ENCODE results near the gene POLE. TPM values are rescaled to one million over a fixed set of nuclear protein-coding genes. Genes with fewer than 3 reads are reported as not detected.

Gene POLE
- total RNA-seq, 1 experiment from 2014 or later, result 167 TPM

GRCh38 chr12:132702640-132703039 is 15.5 kb upstream of the POLE start:
- H3K4me1 Mint-ChIP-seq (ENCODE audit: low read depth, unreplicated experiment), result peaks cover 6% of the 10 kb centered on the region
- CTCF ChIA-PET, result no interaction called here
- Histone ChIP-seq H3K4me3 (ENCODE audit: low read depth, low read length) (no peak overlapping the region), H3K4me1 (no peaks in the 10 kb centered on the region), H3K9me3 (no peaks in the 10 kb centered on the region), H3K36me3 (ENCODE audit: control insufficient read depth, insufficient read depth, low read length) (no peaks in the 10 kb centered on the region), H3K27me3 (replicated peaks; ENCODE audit: control insufficient read depth, insufficient read depth, low read length) (no peaks in the 10 kb centered on the region)
- no peak overlapping the region for H3K4me3 Mint-ChIP-seq (ENCODE audit: unreplicated experiment)
- peaks cover 67% of the 10 kb centered on the region for H3K36me3 Mint-ChIP-seq (ENCODE audit: insufficient read depth, unreplicated experiment)
- H3K9me3 Mint-ChIP-seq (ENCODE audit: unreplicated experiment), result no peaks in the 10 kb centered on the region
- H3K27me3 Mint-ChIP-seq (ENCODE audit: insufficient read depth, unreplicated experiment), result no peaks in the 10 kb centered on the region
- H3K27ac Mint-ChIP-seq (ENCODE audit: unreplicated experiment), result no peak overlapping the region
- POLR2A ChIA-PET, result no interaction called here
- intact Hi-C loops (cut with micrococcal nuclease; ENCODE audit: unreplicated experiment), result no loop called here
- BruUV-seq (replicated peaks), result no TSS peak
- no peak for DNase-seq
- TF ChIP-seq CTCF (IDR thresholded peaks at IDR 0.05; ENCODE audit: insufficient read depth in 1 of 2, low read depth in 1 of 2, low read length in 1 of 2, severe bottlenecking in 1 of 2, unreplicated experiment in 1 of 2), result no peak

GRCh38 chr12:132700212-132700822 is 13.2 kb upstream of the POLE start:
- CTCF ChIA-PET, result no interaction called here

DNA sequence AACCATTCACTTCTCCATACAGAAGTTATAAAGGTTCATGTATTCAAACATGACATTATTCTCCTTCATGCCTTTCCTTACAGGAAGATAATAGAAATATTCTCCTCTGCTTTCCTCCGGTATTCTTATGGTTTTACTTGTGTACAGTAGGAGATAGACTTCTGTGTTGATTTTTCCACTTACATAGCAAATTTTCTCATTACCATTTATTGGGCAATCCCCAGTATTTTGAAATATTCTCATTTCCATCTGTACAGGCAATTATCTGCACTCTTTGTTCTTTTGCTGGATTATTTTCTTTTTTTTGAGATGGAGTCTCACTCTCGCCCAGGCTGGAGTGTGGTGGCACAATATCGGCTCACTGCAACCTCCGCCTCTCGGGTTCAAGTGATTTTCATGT is 11.2 kb upstream of the POLE start:
- H3K27me3 Mint-ChIP-seq (ENCODE audit: insufficient read depth, unreplicated experiment), result no peaks in the 10 kb centered on the region
- ChIA-PET POLR2A (no interaction called here), CTCF (no interaction called here)
- Histone ChIP-seq H3K27me3 (replicated peaks; ENCODE audit: control insufficient read depth, insufficient read depth, low read length) (no peaks in the 10 kb centered on the region), H3K4me3 (ENCODE audit: low read depth, low read length) (no peak overlapping the region), H3K36me3 (ENCODE audit: control insufficient read depth, insufficient read depth, low read length) (no peaks in the 10 kb centered on the region), H3K9me3 (no peaks in the 10 kb centered on the region), H3K4me1 (no peaks in the 10 kb centered on the region)
- no peak overlapping the region for H3K4me3 Mint-ChIP-seq (ENCODE audit: unreplicated experiment)
- TF ChIP-seq CTCF (IDR thresholded peaks at IDR 0.05; ENCODE audit: insufficient read depth in 1 of 2, low read depth in 1 of 2, low read length in 1 of 2, severe bottlenecking in 1 of 2, unreplicated experiment in 1 of 2), result no peak
- BruUV-seq (replicated peaks), result no TSS peak
- H3K9me3 Mint-ChIP-seq (ENCODE audit: unreplicated experiment), result no peaks in the 10 kb centered on the region
- peaks cover 3% of the 10 kb centered on the region for H3K4me1 Mint-ChIP-seq (ENCODE audit: low read depth, unreplicated experiment)
- intact Hi-C loops (cut with micrococcal nuclease; ENCODE audit: unreplicated experiment), result no loop called here
- H3K36me3 Mint-ChIP-seq (ENCODE audit: insufficient read depth, unreplicated experiment), result peaks cover 68% of the 10 kb centered on the region
- DNase-seq, result no peak
- H3K27ac Mint-ChIP-seq (ENCODE audit: unreplicated experiment), result no peak overlapping the region

More at GRCh38 chr12:132700212-132700822, 13.2 kb upstream of the POLE start:
- Mint-ChIP-seq H3K4me1 (ENCODE audit: low read depth, unreplicated experiment) (peaks cover 6% of the 10 kb centered on the region), H3K27me3 (ENCODE audit: insufficient read depth, unreplicated experiment) (no peaks in the 10 kb centered on the region), H3K4me3 (ENCODE audit: unreplicated experiment) (no peak overlapping the region), H3K27ac (ENCODE audit: unreplicated experiment) (no peak overlapping the region), H3K36me3 (ENCODE audit: insufficient read depth, unreplicated experiment) (peaks cover 77% of the 10 kb centered on the region), H3K9me3 (ENCODE audit: unreplicated experiment) (no peaks in the 10 kb centered on the region)
- no peaks in the 10 kb centered on the region for H3K27me3 ChIP-seq (replicated peaks; ENCODE audit: control insufficient read depth, insufficient read depth, low read length)
- no peak overlapping the region for H3K4me3 ChIP-seq (ENCODE audit: low read depth, low read length)
- no peaks in the 10 kb centered on the region for H3K36me3 ChIP-seq (ENCODE audit: control insufficient read depth, insufficient read depth, low read length)
- no peaks in the 10 kb centered on the region for H3K4me1 ChIP-seq
- BruUV-seq (replicated peaks), result no TSS peak
- POLR2A ChIA-PET, result no interaction called here
- DNase-seq, result no peak
- intact Hi-C loops (cut with micrococcal nuclease; ENCODE audit: unreplicated experiment), result no loop called here
- no peak for TF ChIP-seq CTCF (IDR thresholded peaks at IDR 0.05; ENCODE audit: insufficient read depth in 1 of 2, low read depth in 1 of 2, low read length in 1 of 2, severe bottlenecking in 1 of 2, unreplicated experiment in 1 of 2)
- H3K9me3 ChIP-seq, result no peaks in the 10 kb centered on the region

Measured in Caco-2 (cell line).